ENCODE results near the gene PIF1. TPM values are rescaled to one million over a fixed set of nuclear protein-coding genes. Genes with fewer than 3 reads are reported as not detected.

The PIF1 gene
- total RNA-seq, 2 experiments from 2014 or later = 82.9 to 126 TPM

- DNase-seq (ENCODE audit: low spot score) = no peak
- Histone ChIP-seq H3K4me3 (ENCODE audit: low read depth, low read length, poor library complexity, severe bottlenecking) (no peak overlapping the region), H3K9me2 (ENCODE audit: insufficient read depth, low read length) (no peaks in the 10 kb centered on the region), H3K4me1 (ENCODE audit: insufficient read depth, low read length, poor library complexity, severe bottlenecking) (no peaks in the 10 kb centered on the region), H4K20me1 (ENCODE audit: insufficient read depth, low read length) (no peaks in the 10 kb centered on the region), H3K4me2 (ENCODE audit: low read length) (no peak overlapping the region), H2AFZ (ENCODE audit: low read length) (no peak overlapping the region), H3K9me3 (ENCODE audit: low read length) (no peaks in the 10 kb centered on the region), H3K27ac (ENCODE audit: low read depth, low read length, poor library complexity, severe bottlenecking) (no peak overlapping the region), H3K79me2 (ENCODE audit: insufficient read depth, low read depth, low read length) (no peaks in the 10 kb centered on the region), H3K36me3 (ENCODE audit: insufficient read depth, low read length) (peaks cover 48% of the 10 kb centered on the region)
- ChIA-PET POLR2A (interaction anchor here (0.6 kb wide), 2 partner anchors 25 to 139 kb away, joined by 3 read pairs; no protein-coding TSS in a partner anchor), CTCF (ENCODE audit: unreplicated experiment) (interaction anchor here (0.5 kb wide), 1 partner anchor 10 kb away, joined by 3 read pairs; no protein-coding TSS in a partner anchor)
- intact Hi-C loops (cut with micrococcal nuclease; ENCODE audit: unreplicated experiment) = no loop called here
- TF ChIP-seq EZH2phosphoT487 (IDR thresholded peaks at IDR 0.05; ENCODE audit: borderline replicate concordance, low read depth, low read length) (no peak), CTCF (conservative IDR thresholded peaks at IDR 0.05; ENCODE audit: low read length) (no peak)
- BruUV-seq (replicated peaks) = no TSS peak
Observed at GRCh38 chr15:64864068-64864467, 38.6 kb upstream of the PIF1 start.

GRCh38 chr15:64862408-64862807, 37.0 kb upstream of the PIF1 start:
- ChIA-PET POLR2A (no interaction called here), CTCF (ENCODE audit: unreplicated experiment) (no interaction called here)
- Histone ChIP-seq H2AFZ (ENCODE audit: low read length) (no peak overlapping the region), H3K27ac (ENCODE audit: low read depth, low read length, poor library complexity, severe bottlenecking) (no peak overlapping the region), H3K4me2 (ENCODE audit: low read length) (no peak overlapping the region), H3K9me3 (ENCODE audit: low read length) (no peaks in the 10 kb centered on the region), H3K4me3 (ENCODE audit: low read depth, low read length, poor library complexity, severe bottlenecking) (no peak overlapping the region), H3K36me3 (ENCODE audit: insufficient read depth, low read length) (peaks cover 65% of the 10 kb centered on the region), H3K79me2 (ENCODE audit: insufficient read depth, low read depth, low read length) (no peaks in the 10 kb centered on the region), H3K9me2 (ENCODE audit: insufficient read depth, low read length) (no peaks in the 10 kb centered on the region), H4K20me1 (ENCODE audit: insufficient read depth, low read length) (no peaks in the 10 kb centered on the region), H3K4me1 (ENCODE audit: insufficient read depth, low read length, poor library complexity, severe bottlenecking) (peaks cover 6% of the 10 kb centered on the region)
- no peak for DNase-seq (ENCODE audit: low spot score)
- intact Hi-C loops (cut with micrococcal nuclease; ENCODE audit: unreplicated experiment) = no loop called here
- no TSS peak for BruUV-seq (replicated peaks)
- no peak for TF ChIP-seq CTCF (conservative IDR thresholded peaks at IDR 0.05; ENCODE audit: low read length)
- TF ChIP-seq EZH2phosphoT487 (IDR thresholded peaks at IDR 0.05; ENCODE audit: borderline replicate concordance, low read depth, low read length) = no peak

GRCh38 chr15:64861960-64862359, 36.5 kb upstream of the PIF1 start:
- Histone ChIP-seq H3K9me2 (ENCODE audit: insufficient read depth, low read length) (no peaks in the 10 kb centered on the region), H4K20me1 (ENCODE audit: insufficient read depth, low read length) (no peaks in the 10 kb centered on the region), H3K4me3 (ENCODE audit: low read depth, low read length, poor library complexity, severe bottlenecking) (no peak overlapping the region), H3K79me2 (ENCODE audit: insufficient read depth, low read depth, low read length) (no peaks in the 10 kb centered on the region), H3K36me3 (ENCODE audit: insufficient read depth, low read length) (peaks cover 69% of the 10 kb centered on the region), H3K4me2 (ENCODE audit: low read length) (no peak overlapping the region), H3K4me1 (ENCODE audit: insufficient read depth, low read length, poor library complexity, severe bottlenecking) (peaks cover 8% of the 10 kb centered on the region), H2AFZ (ENCODE audit: low read length) (no peak overlapping the region), H3K9me3 (ENCODE audit: low read length) (no peaks in the 10 kb centered on the region), H3K27ac (ENCODE audit: low read depth, low read length, poor library complexity, severe bottlenecking) (no peak overlapping the region)
- intact Hi-C loops (cut with micrococcal nuclease; ENCODE audit: unreplicated experiment) = no loop called here
- CTCF ChIA-PET (ENCODE audit: unreplicated experiment) = no interaction called here
- POLR2A ChIA-PET = no interaction called here
- no peak for DNase-seq (ENCODE audit: low spot score)
- TF ChIP-seq CTCF (conservative IDR thresholded peaks at IDR 0.05; ENCODE audit: low read length) = no peak
- no peak for TF ChIP-seq EZH2phosphoT487 (IDR thresholded peaks at IDR 0.05; ENCODE audit: borderline replicate concordance, low read depth, low read length)
- BruUV-seq (replicated peaks) = no TSS peak
